Measurements from ENCODE around the gene FXYD6. TPM values are rescaled to one million over a fixed set of nuclear protein-coding genes. Genes with fewer than 3 reads are reported as not detected.
A peak's percentile ranks its signal among the peaks of the same experiment; 100 is the strongest.

FXYD6 gene
- total RNA-seq, 2 donors from 2014 or later: 6.4 to 29.8 TPM

DNA sequence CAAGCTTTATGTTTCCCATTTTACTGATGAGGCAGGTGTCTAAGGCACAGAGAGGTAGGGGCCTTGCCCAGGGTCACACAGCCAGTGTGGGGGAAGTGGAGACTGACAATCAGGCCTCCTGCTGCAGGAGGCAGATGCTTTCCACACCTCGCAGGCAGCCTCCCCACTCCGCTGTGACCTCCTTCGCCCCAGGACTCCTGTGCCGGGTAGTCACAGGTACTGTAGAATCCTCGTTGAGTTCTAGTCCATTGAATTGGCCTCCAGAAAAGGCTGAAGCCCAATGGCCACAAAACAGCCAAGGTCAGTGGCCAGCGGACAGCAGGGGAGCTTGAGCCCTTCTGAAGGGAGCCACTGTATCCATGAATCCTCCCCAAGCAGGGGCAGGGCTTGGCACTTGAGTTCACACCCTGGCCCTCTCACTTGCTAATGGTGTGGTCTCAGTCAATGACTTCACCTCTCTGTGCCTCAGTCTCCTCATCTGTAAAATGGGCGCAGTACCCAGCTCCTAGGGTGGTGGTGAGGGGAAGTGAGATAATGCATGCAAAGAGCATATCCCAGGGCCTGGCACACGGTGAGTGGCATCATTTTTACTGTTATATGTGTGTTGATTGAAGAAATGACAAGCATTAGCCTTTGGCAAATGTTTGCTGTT lies 50.8 kb downstream of the FXYD6 start:
- intact Hi-C loops (cut with DNase I): no loop called here
- Histone ChIP-seq H3K9me3 (no peaks in the 10 kb centered on the region), H3K27ac (no peak overlapping the region), H3K9ac (ENCODE audit: low read depth in 2 of 2, low read length in 2 of 2) (no peak overlapping the region), H3K36me3 (no peaks in the 10 kb centered on the region), H3K4me3 (no peak overlapping the region), H3K27me3 (no peaks in the 10 kb centered on the region), H3K4me1 (no peaks in the 10 kb centered on the region)
- TF ChIP-seq, protein P1, sequence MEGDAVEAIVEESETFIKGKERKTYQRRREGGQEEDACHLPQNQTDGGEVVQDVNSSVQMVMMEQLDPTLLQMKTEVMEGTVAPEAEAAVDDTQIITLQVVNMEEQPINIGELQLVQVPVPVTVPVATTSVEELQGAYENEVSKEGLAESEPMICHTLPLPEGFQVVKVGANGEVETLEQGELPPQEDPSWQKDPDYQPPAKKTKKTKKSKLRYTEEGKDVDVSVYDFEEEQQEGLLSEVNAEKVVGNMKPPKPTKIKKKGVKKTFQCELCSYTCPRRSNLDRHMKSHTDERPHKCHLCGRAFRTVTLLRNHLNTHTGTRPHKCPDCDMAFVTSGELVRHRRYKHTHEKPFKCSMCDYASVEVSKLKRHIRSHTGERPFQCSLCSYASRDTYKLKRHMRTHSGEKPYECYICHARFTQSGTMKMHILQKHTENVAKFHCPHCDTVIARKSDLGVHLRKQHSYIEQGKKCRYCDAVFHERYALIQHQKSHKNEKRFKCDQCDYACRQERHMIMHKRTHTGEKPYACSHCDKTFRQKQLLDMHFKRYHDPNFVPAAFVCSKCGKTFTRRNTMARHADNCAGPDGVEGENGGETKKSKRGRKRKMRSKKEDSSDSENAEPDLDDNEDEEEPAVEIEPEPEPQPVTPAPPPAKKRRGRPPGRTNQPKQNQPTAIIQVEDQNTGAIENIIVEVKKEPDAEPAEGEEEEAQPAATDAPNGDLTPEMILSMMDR (IDR thresholded peaks at IDR 0.05): no peak
- DNase-seq: no peak

DNA sequence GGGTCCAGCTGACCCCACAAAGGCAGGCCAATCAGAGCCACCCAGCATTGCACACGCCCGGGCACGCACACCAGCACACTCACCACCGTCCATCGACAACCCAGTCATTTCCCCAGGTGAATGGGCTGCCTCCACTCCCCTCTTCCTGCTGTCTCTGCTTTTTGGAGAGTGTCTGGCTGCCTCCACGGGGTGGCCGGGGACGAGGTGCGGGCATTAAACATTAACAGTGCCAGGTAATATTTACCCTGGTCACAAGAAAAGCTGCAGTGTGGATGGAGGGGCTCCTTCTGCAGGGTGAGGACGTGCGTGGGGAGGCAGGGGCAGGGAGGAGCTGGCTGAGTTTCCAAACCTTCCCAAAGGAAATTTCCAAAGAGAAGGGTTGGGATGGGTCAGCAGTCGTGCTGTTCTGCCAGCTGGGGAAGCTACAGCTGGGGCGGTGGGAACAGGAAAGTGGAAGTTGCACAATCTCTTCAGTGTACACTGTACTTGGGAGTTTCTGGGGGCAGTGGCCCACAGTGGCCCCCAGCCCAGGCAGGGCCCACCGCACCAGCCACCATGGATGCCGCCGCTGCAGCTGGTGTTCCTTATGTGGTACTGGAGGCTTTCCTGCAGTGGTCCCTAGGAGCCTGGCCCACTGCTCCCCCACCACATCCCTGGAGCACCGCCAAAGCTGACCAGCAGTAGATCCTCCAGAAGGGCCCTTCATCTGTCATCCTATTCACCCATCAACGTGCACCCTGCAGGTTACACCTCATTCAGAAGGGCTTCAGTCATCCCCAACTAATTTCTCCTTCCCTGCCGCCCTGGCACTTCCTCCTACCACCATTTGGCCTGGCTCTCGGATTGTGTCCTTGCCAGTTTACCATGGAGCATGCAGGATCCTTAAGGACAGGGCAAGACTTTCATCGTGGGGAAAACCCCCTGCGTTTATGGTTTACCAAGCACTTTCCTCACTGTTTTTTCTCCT lies 51.6 kb downstream of the FXYD6 start, which contains the start of gene FXYD2:
FXYD2 (minus strand) TSS at position 174 of the 967 bp plus-strand sequence; CDS start at position 108, 66 bp downstream.
- no peaks in the 10 kb centered on the region for H3K9me3 ChIP-seq
- H3K4me3 ChIP-seq: no peak within 1 kb of the TSS
- no peak for DNase-seq
- no peaks in the 10 kb centered on the region for H3K27me3 ChIP-seq
- TF ChIP-seq, protein P1 (IDR thresholded peaks at IDR 0.05): no peak
- peak within 1 kb of the TSS; percentile 34 for H3K27ac ChIP-seq
- H3K4me1 ChIP-seq: no peaks in the 10 kb centered on the region
- peak within 1 kb of the TSS; percentile 46 to 62 for H3K9ac ChIP-seq (ENCODE audit: low read depth in 2 of 2, low read length in 2 of 2)
- intact Hi-C loops (cut with DNase I): loop anchor here (5.0 kb wide), 2 partner anchors 122 to 227 kb away; no protein-coding TSS in a partner anchor
- H3K36me3 ChIP-seq: no peaks in the 10 kb centered on the region

DNA sequence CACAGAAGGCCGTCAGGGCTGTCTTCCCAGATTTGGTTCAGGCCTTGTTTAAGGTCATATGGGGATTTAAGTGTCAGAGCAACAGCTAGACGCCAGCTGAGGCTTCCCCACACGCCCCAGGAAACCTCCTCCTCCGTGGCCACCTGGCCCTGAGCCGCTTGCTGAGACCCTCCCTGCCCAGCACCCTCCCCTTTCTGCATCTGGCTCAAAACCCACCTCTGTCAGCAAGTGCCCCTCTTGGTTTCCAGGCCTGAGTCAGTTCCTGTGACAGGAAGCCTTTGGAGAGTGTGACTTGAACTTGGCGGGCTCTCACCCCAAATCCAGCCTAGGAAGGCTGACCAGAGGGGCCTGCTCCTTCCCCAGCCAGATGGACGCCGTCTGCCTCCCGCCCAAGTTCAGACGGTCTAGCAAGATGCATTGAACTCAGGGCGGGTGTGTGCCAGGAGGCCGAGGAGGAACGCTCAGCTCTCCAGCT lies 52.5 kb downstream of the FXYD6 start:
- intact Hi-C loops (cut with DNase I): loop anchor here (5.0 kb wide), 2 partner anchors 123 to 228 kb away; no protein-coding TSS in a partner anchor
- TF ChIP-seq, protein P1 (IDR thresholded peaks at IDR 0.05): no peak
- H3K27me3 ChIP-seq: no peaks in the 10 kb centered on the region
- H3K27ac ChIP-seq: peak overlapping the region; percentile 34
- H3K9ac ChIP-seq (ENCODE audit: low read depth in 2 of 2, low read length in 2 of 2): peak overlapping the region; percentile 46 to 62
- H3K9me3 ChIP-seq: no peaks in the 10 kb centered on the region
- H3K36me3 ChIP-seq: no peaks in the 10 kb centered on the region
- DNase-seq: peak; percentile 49
- H3K4me1 ChIP-seq: peaks cover 5% of the 10 kb centered on the region
- H3K4me3 ChIP-seq: no peak overlapping the region

DNA sequence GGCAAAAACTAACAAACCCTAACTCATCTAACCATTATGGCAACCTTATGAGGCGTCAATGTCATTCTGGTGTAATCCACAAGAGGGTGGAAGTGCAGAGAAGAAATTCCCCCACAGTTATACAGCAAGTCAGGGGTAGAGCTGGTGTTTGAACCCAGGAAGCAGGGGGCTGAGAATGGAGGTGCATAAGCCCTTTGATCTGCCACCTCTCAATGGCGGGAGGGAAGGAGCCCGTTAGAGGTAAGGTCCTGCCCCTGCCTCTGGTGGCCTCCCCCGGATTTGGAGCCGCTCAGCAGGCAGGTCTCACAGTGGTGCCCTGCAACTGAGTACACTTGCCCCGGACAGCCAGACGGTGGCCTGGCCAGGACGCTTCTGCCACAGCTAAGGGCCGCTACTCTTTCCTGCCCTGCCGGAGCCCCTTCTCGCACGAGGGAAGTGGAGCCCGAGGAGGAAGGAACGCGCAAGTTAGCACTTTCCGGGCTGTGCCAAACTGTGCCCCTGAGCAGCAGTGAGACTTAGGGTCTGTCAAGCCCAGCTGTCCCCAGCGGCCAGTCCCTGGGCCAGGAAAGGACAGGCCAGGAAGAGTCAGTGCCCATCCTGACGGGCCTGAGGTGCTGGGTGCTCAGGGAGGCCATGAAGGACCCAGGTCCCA lies 53.0 kb downstream of the FXYD6 start:
- no peak overlapping the region for H3K4me3 ChIP-seq
- intact Hi-C loops (cut with DNase I): loop anchor here (5.0 kb wide), 2 partner anchors 124 to 229 kb away; no protein-coding TSS in a partner anchor
- peak overlapping the region; percentile 34 for H3K27ac ChIP-seq
- TF ChIP-seq, protein P1 (IDR thresholded peaks at IDR 0.05): no peak
- H3K9ac ChIP-seq (ENCODE audit: low read depth in 2 of 2, low read length in 2 of 2): peak overlapping the region; percentile 46 to 62
- no peaks in the 10 kb centered on the region for H3K9me3 ChIP-seq
- DNase-seq: no peak
- H3K4me1 ChIP-seq: peaks cover 5% of the 10 kb centered on the region
- no peaks in the 10 kb centered on the region for H3K36me3 ChIP-seq
- H3K27me3 ChIP-seq: no peaks in the 10 kb centered on the region

Measured in colonic mucosa (tissue), 4 donors.